Psoas muscle (tissue), 8 donors: ENCODE results near the gene AFF4. TPM values are rescaled to one million over a fixed set of nuclear protein-coding genes. Genes with fewer than 3 reads are reported as not detected.

ENCODE experiments used
- ATAC-seq, 4 donors: fragments of 200-7000 bp; cut with Tn5 transposase; one replicate each; pipeline ENCODE4 v1.9.1; 2020; ENCODE audit warnings: moderate library complexity in 3 of 4, mild to moderate bottlenecking in 2 of 4
- DNase-seq, 2 donors: peaks; one replicate each; pipeline ENCODE4 v3.0.0-alpha.2; 2020
- H3K27ac ChIP-seq: fragments of 200-600 bp; one replicate; pipeline ENCODE4 v1.8.0; 2022
- H3K27me3 ChIP-seq, 3 donors: fragments of 200-600 bp in 1 of 3; one replicate each; pipeline versions ENCODE4 v1.6.1 to v1.8.0; 2013 to 2022; ENCODE audit warnings: low read length in 2 of 3, mild to moderate bottlenecking in 2 of 3, moderate library complexity in 1 of 3; ENCODE audit not compliant: insufficient read depth in 3 of 3
- H3K36me3 ChIP-seq, 2 donors: fragments of 200-600 bp in 1 of 2; one replicate each; pipeline versions ENCODE4 v1.6.1 to v1.8.0; 2013 to 2022; ENCODE audit warnings: low read depth in 1 of 2, mild to moderate bottlenecking in 1 of 2, moderate library complexity in 1 of 2; ENCODE audit not compliant: insufficient read depth in 1 of 2
- H3K4me1 ChIP-seq: fragments of 200-600 bp; one replicate; pipeline ENCODE4 v1.8.0; 2022
- H3K4me3 ChIP-seq: fragments of 200-600 bp; one replicate; pipeline ENCODE4 v1.8.0; 2022; ENCODE audit warnings: mild to moderate bottlenecking
- H3K9me3 ChIP-seq: fragments of 200-600 bp; one replicate; pipeline ENCODE4 v1.8.0; 2022
- WGBS, 3 donors: extraction: QIAGEN DNeasy Blood & Tissue Kit; methylation state at CpG; one replicate each; pipeline versions ENCODE4 v1.1.6 to v1.1.7; 2013; 5-methylcytosine and 5-hydroxymethylcytosine counted together
- intact Hi-C, 2 donors: fragments of 100-400 bp; cut with DNase I; formaldehyde crosslinking; loops; one replicate each; pipeline versions ENCODE4 v1.11.0 to v1.14.2; 2022
- polyA plus RNA-seq, 3 donors: library from polyadenylated mRNA; stranded (reverse); fragments of 200-250 nt; gene quantifications; one replicate each; pipeline ENCODE4 v1.2.3, GENCODE V29; 2013
- total RNA-seq, 4 donors: library from RNA; stranded (reverse); fragmentation: NEBNext Ultra II Directional in 2 of 4; extraction: Animal tissue kit (Norgen Biotek cat#: 25700) in 2 of 4; gene quantifications; one replicate each; pipeline versions ENCODE4 v1.2.1 to v1.2.4, GENCODE V29; 2021 to 2023
- TF ChIP-seq, protein P1 (sequence below): fragments of 200-600 bp; IDR thresholded peaks from one replicate; pipeline ENCODE4 v1.8.0; 2022; ENCODE audit warnings: antibody characterized with exemption
- donor health status: healthy with polysubstance abuse.
- donor health status: DM: no; HTN: no; CAD: no; lungs with moderate emphysema.
- donor health status: Bipolar disorder and iron deficiency.
- donor health status: healthy.
- donor health status: DM: yes; HTN: yes; CAD: no.
- donor health status: DM: no; HTN: no; CAD: no.
- donor health status: DM: no; HTN: no; CAD: no.
- donor health status: DM: yes; HTN: yes; CAD: no.

The AFF4 gene
- total and polyA plus RNA-seq, 7 donors: 9.7 to 68.2 (median 49.6) TPM

DNA sequence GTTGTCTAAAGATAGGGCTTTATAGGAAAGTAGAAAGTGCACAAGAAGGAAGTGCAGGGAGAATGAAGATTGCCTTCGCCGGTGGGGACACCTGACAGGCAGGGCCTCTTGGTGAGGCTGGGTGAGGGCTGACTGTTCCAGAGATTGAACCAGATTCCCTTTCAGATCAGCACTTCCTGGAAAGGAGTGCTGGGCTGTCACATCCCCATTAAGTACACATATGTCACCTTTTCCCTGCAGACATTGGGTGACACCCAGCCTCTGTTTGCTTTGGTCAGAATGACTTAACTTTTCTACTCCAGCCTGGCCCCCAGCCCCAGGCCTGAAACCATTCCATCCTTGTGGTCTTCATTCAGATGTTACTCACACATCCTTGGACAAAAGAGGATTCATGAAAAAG is 125.6 kb downstream of the AFF4 start:
- no peak overlapping the region for H3K27ac ChIP-seq
- no peaks in the 10 kb centered on the region for H3K27me3 ChIP-seq
- H3K9me3 ChIP-seq: no peaks in the 10 kb centered on the region
- 71 to 88% (median 84%) methylated on average over 2 of the region's 2 CpGs for WGBS, 3 donors
- DNase-seq (no peak), ATAC-seq (no peak)
- TF ChIP-seq, protein P1, sequence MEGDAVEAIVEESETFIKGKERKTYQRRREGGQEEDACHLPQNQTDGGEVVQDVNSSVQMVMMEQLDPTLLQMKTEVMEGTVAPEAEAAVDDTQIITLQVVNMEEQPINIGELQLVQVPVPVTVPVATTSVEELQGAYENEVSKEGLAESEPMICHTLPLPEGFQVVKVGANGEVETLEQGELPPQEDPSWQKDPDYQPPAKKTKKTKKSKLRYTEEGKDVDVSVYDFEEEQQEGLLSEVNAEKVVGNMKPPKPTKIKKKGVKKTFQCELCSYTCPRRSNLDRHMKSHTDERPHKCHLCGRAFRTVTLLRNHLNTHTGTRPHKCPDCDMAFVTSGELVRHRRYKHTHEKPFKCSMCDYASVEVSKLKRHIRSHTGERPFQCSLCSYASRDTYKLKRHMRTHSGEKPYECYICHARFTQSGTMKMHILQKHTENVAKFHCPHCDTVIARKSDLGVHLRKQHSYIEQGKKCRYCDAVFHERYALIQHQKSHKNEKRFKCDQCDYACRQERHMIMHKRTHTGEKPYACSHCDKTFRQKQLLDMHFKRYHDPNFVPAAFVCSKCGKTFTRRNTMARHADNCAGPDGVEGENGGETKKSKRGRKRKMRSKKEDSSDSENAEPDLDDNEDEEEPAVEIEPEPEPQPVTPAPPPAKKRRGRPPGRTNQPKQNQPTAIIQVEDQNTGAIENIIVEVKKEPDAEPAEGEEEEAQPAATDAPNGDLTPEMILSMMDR: no peak
- H3K4me3 ChIP-seq: no peak overlapping the region
- intact Hi-C loops: no loop called here
- H3K4me1 ChIP-seq: no peaks in the 10 kb centered on the region
- no peaks in the 10 kb centered on the region for H3K36me3 ChIP-seq

- ATAC-seq: no peak
- no peak for DNase-seq
- Histone ChIP-seq H3K27me3 (no peaks in the 10 kb centered on the region), H3K4me1 (no peaks in the 10 kb centered on the region), H3K36me3 (no peaks in the 10 kb centered on the region), H3K9me3 (no peaks in the 10 kb centered on the region), H3K27ac (no peak overlapping the region), H3K4me3 (no peak overlapping the region)
- 98 to 100% (median 100%) methylated on average over 1 of the region's 1 CpG for WGBS, 3 donors
- intact Hi-C loops: no loop called here
- TF ChIP-seq, protein P1: no peak
Observed at GRCh38 chr5:132836852-132837251, 126.6 kb downstream of the AFF4 start.

DNA sequence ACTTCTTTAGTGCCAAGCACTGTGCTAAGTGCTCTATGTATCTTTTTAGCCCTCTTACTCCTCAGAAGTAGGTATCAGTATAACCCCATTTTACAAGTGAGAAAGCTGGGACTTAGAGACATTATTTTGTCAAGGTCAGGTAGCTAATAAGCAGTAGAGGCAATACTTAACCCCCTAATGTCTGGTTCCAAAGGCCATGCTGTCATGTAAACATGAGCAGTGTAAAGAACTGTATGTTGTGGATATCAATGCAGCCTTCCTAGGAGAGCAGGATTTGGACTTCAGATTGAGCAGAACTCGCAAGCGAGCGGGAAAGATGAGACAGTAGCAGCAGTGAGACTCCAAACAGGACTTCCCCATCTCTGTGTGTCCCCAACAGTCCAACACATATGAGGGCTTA is 129.4 kb downstream of the AFF4 start:
- intact Hi-C loops: loop anchor here (5.0 kb wide), 2 partner anchors 33 to 48 kb away; partner anchors contain the start of genes GDF9 (in 1 of the 2) and UQCRQ (in 1 of the 2)

DNA sequence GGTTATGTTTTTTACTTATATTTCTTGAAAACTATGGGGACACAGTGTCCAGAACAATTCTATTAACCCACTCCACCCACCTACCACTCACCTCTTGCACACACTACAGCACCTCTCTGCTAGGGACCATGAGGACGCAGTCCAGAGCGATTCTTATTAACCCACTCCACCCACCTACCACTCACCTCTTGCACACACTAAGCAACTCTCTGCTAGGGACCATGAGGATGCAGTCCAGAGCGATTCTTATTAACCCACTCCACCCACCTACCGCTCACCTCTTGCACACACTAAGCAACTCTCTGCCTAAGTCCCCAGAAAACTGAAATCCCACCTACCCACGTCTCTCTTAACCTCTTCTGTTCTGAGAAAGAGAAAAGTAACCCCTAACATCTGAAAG is 130.8 kb downstream of the AFF4 start:
- DNase-seq (no peak), ATAC-seq (no peak)
- no peaks in the 10 kb centered on the region for H3K9me3 ChIP-seq
- no peak overlapping the region for H3K4me3 ChIP-seq
- H3K36me3 ChIP-seq: no peaks in the 10 kb centered on the region
- intact Hi-C loops: loop anchor here (5.0 kb wide), 2 partner anchors 35 to 50 kb away; partner anchors contain the start of genes GDF9 (in 1 of the 2) and UQCRQ (in 1 of the 2)
- peaks cover 0 to 17% (median 2%) of the 10 kb centered on the region in 3 donors for H3K27me3 ChIP-seq
- TF ChIP-seq, protein P1: no peak
- H3K4me1 ChIP-seq: peaks cover 5% of the 10 kb centered on the region
- H3K27ac ChIP-seq: no peak overlapping the region
- 91 to 94% (median 92%) methylated on average over 5 of the region's 5 CpGs for WGBS, 3 donors

More for the DNA sequence above, 129.4 kb downstream of the AFF4 start:
- Histone ChIP-seq H3K4me3 (no peak overlapping the region), H3K27ac (no peak overlapping the region), H3K36me3 (no peaks in the 10 kb centered on the region), H3K27me3 (peaks cover 0 to 16% (median 2%) of the 10 kb centered on the region in 3 donors), H3K9me3 (no peaks in the 10 kb centered on the region), H3K4me1 (peaks cover 5% of the 10 kb centered on the region)
- no peak for DNase-seq
- no peak for ATAC-seq
- 95 to 96% (median 96%) methylated on average over 3 of the region's 3 CpGs for WGBS, 3 donors
- TF ChIP-seq, protein P1: no peak
